GM19351 (cell line): ENCODE results near the gene RAD9B.
A peak's percentile ranks its signal among the peaks of the same experiment; 100 is the strongest.
"Not testable (repeated sequence)": the region's sequence is repeated elsewhere in the genome, so short reads cannot be mapped to it uniquely, and the experiment has no call there.

ENCODE experiments used
- ATAC-seq: cut with Tn5 transposase; IDR thresholded peaks from one replicate; pipeline ENCODE4 v1.9.1; 2021; ENCODE audit warnings: mild to moderate bottlenecking, moderate library complexity; ENCODE audit not compliant: unreplicated experiment

Gene RAD9B

DNA sequence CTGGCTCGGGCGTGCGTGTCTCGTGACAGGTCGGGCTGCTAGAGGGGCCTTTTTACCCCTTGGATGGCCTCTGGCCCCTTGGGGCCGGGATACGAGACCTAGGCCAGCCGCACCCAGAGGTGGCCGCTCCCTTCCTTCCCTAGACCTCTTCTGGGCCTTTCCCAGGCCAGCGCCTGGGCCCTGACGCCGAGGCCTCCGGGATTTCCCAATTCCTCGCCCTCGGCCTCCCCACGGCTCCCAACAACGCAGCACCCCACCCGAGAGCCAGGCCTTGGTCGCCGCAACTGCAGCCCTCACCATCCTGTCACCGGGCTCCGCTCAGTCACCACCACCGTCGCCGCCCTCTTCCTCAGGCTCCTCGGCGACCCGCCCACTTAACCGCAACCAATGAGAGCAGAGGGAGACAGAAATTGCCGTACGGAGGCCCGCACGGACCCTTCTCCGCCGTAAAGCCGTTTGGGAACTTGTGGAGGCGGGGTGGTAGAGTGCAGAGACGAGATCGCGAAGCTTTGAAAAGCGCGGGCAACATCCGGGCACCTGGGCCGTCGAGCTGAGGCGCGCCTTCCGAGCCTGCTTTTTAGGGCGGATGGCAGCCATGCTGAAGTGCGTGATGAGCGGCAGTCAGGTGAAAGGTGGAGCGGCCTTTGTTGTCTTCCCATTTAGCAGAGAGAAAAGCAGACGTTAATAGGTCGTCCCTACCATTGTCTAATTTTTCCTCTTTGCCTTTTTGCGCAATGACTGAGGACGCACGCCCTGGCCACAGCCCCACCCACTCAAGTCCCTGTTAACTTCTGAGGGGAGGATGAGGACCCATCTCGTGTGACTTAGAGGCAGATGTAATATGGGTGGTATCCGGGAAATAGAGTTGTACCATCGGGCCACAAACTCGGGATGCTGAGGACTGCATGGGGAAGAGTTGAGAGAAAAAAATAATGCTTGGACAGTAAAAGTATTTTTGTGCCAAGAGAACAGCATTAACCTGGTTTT is at the start of gene RAD9B, which contains the start of gene VPS29:
RAD9B (plus strand) TSS at position 580 of the 987 bp plus-strand sequence; CDS start at position 587, 7 bp downstream.
VPS29 (minus strand) TSS at position 360 of the 987 bp plus-strand sequence; CDS start at position 300, 60 bp downstream.
- peak; percentile 91 for ATAC-seq

DNA sequence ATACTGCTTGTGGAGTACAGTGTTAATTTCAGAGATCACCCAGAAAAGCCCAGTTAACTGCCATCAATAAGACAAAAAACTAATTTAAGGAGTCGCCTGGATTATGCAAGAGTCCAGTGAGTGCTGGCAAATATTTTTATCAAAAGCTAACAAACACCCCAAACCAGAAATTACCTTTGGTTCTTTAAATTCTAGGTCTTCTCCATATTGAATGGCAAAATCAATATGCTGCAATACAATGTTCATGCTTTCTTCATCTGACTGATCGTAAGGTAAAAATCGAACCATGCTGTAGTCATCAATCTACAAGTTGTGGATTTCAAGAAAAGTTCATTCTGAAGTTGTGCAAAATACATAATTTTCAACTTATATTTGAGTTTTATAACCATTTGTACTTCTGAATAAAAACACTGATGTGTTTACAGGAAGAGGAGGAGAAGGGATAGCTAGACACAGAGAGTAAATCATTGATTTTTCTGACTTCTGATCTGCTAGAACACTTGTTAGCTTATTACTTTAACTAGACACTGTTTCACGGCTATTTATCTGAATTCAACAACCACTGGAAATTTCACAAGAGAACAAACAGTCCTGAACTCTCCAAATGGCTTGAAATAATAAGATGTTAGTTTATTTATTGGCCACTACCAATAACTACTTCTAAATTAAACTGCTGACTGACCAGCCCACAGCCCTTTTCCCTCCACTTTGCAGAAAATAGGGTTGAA is 48.4 kb upstream of the RAD9B start:
- no peak for ATAC-seq

- no peak for ATAC-seq
Measured at GRCh38 chr12:110458756-110459155, 43.4 kb upstream of the RAD9B start.

DNA sequence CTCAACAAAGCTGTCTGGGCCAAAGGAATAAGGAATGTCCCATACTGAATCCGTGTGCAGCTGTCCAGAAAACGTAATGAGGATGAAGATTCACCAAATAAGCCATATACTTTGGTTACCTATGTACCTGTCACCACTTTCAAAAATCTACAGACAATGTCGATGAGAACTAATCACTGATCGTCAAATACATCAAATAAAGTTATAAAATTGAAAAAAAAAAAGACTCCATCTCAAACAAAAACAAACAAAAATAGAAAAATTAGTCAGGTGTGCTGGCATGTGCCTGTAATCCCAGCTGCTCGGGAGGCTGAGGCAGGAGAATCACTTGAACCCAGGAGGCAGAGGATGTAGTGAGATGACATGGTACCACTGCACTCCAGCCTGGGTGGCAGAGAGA is 40.9 kb upstream of the RAD9B start:
- not testable (repeated sequence) for ATAC-seq

GRCh38 chr12:110465024-110465423 is 37.1 kb upstream of the RAD9B start:
- ATAC-seq, result no peak

DNA sequence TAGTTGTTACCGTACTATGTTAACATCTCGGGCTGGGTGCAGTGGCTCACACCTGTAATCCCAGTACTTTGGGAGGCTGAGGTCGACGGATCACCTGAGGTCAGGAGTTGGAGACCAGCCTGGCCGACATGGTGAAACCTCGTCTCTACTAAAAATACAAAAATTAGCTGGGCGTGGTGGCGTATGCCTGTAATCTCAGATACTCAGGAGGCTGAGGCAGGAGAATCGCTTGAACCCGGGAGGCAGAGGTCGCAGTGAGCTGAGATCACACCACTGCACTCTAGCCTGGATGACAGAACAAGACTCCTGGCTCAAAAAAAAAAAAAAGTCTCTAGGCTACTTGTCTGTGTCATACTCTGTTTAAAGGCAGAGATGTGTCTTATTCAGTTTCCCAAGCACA is 36.4 kb upstream of the RAD9B start:
- not testable (repeated sequence) for ATAC-seq

- ATAC-seq, result no peak
Measured at GRCh38 chr12:110466791-110467190, 35.3 kb upstream of the RAD9B start.

GRCh38 chr12:110467847-110468213 is 34.3 kb upstream of the RAD9B start:
- ATAC-seq, result no peak

GRCh38 chr12:110468214-110469048 is 33.7 kb upstream of the RAD9B start, which contains the start of the genes FAM216A and GPN3:
Gene FAM216A, plus strand, starts transcription at chr12:110468845. Its CDS starts 31 bp downstream, at chr12:110468876.
Gene GPN3, minus strand, starts transcription at chr12:110468257. Its CDS starts 54 bp downstream, at chr12:110468203.
- peak; percentile 65 for ATAC-seq

- ATAC-seq, result no peak
Measured at GRCh38 chr12:110475426-110475825, 26.7 kb upstream of the RAD9B start.

GRCh38 chr12:110498984-110499706 is 3.0 kb upstream of the RAD9B start:
- ATAC-seq, result no peak

DNA sequence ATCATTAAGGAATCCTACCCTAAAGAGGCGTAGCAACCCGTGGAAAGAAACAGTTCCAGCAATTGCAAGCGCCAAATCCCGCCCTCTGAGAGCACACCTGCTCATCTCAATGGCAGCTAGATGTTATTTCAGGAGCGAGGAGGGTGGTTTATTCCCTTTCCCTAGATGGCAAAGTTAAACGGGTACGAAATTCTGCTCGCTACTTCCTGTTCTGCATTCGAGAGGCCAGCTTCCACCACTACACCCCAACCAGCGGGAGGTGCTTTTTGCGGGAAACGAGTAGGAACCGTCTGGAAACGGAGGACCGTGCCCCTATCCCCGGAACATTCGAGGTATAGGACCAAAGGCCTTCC is 756 bp upstream of the RAD9B start:
- ATAC-seq, result peak; percentile 18

GRCh38 chr12:110503432-110503831 is 1.3 kb downstream of the RAD9B start:
- ATAC-seq, result no peak

- ATAC-seq, result no peak
Measured at GRCh38 chr12:110505332-110505731, 3.2 kb downstream of the RAD9B start.

GRCh38 chr12:110508071-110508586 is 6.0 kb downstream of the RAD9B start:
- no peak for ATAC-seq

GRCh38 chr12:110513842-110514241 is 11.7 kb downstream of the RAD9B start:
- no peak for ATAC-seq

- no peak for ATAC-seq
Measured at GRCh38 chr12:110514363-110514762, 12.2 kb downstream of the RAD9B start.

- no peak for ATAC-seq
Measured at GRCh38 chr12:110516995-110517394, 14.9 kb downstream of the RAD9B start.

GRCh38 chr12:110518014-110518413 is 15.9 kb downstream of the RAD9B start:
- not testable (repeated sequence) for ATAC-seq
